OCI-LY7 (cell line): ENCODE data around the gene CACNA1D.

Experiments used
- EZH2phosphoT487 ChIP-seq: fragments of 200-600 bp; sonication (generic); IDR thresholded peaks from 2 replicates; pipeline ENCODE4 v1.6.1; 2018; ENCODE audit warnings: low read depth, borderline replicate concordance, mild to moderate bottlenecking, mixed run types, antibody characterized with exemption, low read length, moderate library complexity, mixed read lengths
- TF ChIP-seq, protein P1 (sequence below): fragments of 200-600 bp; sonication (generic); conservative IDR thresholded peaks from 2 replicates; pipeline ENCODE4 v1.5.1; 2014; ENCODE audit warnings: mild to moderate bottlenecking, antibody characterized with exemption, low read length, moderate library complexity, mixed read lengths

DNA sequence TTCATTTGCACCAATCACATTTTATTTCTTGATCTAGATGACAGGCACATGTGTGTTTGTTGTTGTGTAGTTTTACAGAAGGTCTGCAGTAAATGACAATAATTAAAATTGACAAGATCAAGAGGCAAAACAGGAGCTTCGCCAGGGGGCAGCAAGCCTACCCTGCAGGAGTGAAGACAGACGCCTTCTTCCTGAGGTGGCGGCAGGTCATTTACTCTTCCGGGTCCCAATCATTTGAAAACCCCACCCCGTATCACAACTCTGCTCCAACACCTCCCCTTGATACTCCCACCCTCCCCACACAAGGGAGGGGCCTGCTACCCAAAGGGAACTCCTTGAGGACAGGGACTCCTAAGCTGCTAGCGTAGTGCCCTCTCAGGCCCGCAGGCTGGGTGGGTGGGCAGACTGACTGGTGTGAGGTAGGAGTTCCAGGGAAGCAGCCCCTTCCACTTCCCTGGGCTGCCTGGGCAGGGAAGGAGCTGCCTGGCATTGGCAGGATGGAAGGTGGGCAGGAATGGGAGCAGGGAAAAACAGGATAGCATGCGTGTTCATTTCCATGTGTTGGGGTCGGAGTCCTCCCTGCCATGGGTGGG lies 338.7 kb downstream of the CACNA1D start:
- TF ChIP-seq EZH2phosphoT487, result no peak
- TF ChIP-seq, protein P1, sequence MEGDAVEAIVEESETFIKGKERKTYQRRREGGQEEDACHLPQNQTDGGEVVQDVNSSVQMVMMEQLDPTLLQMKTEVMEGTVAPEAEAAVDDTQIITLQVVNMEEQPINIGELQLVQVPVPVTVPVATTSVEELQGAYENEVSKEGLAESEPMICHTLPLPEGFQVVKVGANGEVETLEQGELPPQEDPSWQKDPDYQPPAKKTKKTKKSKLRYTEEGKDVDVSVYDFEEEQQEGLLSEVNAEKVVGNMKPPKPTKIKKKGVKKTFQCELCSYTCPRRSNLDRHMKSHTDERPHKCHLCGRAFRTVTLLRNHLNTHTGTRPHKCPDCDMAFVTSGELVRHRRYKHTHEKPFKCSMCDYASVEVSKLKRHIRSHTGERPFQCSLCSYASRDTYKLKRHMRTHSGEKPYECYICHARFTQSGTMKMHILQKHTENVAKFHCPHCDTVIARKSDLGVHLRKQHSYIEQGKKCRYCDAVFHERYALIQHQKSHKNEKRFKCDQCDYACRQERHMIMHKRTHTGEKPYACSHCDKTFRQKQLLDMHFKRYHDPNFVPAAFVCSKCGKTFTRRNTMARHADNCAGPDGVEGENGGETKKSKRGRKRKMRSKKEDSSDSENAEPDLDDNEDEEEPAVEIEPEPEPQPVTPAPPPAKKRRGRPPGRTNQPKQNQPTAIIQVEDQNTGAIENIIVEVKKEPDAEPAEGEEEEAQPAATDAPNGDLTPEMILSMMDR, result no peak
